HG03432 (cell line): Measurements from ENCODE around the gene TAX1BP3.

Source experiments
- ATAC-seq: cut with Tn5 transposase; IDR thresholded peaks from one replicate; pipeline ENCODE4 v1.9.1; 2021; ENCODE audit warnings: mild to moderate bottlenecking, moderate library complexity; ENCODE audit not compliant: unreplicated experiment

The TAX1BP3 gene

GRCh38 chr17:3632287-3632686 lies 36.1 kb downstream of the TAX1BP3 start:
- no peak for ATAC-seq

- ATAC-seq, result no peak
Observed at GRCh38 chr17:3630781-3631180, 37.6 kb downstream of the TAX1BP3 start.

DNA sequence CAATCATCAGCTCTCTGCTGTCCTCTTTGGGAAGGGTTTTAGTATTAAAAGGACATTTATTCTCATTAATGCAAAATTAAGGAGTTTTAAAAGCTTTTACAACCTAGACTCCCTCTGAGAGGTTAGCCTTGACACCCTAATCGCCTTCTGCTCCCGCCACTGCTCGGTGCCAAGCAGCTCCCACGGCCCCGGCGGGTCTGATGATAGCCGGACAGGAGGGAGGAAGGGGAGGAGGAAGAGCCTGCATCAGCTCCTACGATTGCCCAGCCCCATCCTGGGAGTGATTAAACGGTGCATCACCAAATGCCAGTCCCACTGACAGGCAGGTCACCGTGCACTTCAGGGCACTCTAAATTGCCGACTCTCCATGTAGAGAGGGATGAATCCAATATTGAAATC lies 40.6 kb downstream of the TAX1BP3 start:
- no peak for ATAC-seq

- no peak for ATAC-seq
Observed at GRCh38 chr17:3626831-3627768, 41.3 kb downstream of the TAX1BP3 start.

DNA sequence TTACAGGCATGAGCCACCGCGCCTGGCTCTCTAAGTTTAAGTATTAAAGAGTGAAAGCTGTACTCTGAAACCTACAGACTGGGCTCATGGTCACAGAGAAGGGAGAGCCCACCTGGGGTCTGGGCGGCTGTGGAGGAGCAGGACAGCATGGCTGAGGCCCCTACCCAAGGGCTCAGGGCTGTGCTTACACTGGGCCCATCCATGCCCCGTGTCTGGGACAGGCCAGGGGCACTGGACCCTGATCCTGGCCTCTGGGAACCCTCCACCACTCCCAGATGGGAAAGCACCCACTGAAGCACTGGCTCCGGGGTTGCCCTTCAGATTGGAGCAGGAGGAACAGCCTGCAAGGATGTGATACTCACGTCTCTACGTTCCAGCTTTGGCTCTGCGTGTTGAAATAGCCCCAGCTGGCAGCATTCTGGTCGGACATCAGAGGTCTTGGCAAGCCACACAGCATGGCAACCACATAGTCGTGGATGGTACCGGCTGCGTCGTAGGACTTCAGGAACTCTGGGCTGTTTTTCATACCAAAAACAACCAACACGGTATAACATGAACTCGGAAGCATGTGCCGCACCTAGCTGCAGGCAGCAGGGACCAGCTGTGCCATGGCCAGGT lies 45.3 kb downstream of the TAX1BP3 start:
- no peak for ATAC-seq

- ATAC-seq, result no peak
Observed at GRCh38 chr17:3621146-3621720, 47.1 kb downstream of the TAX1BP3 start.

GRCh38 chr17:3615160-3615870 lies 53.1 kb downstream of the TAX1BP3 start:
- no peak for ATAC-seq

- no peak for ATAC-seq
Observed at GRCh38 chr17:3613124-3613523, 55.3 kb downstream of the TAX1BP3 start.
